NCI-H1048 (cell line): ENCODE data around the gene KRTAP13-4.
A peak's percentile ranks its signal among the peaks of the same experiment; 100 is the strongest.

Experiments
- DNase-seq: peaks from one replicate; lab custom pipeline; 2025; lab: John Stamatoyannopoulos, UW

Gene KRTAP13-4, protein sequence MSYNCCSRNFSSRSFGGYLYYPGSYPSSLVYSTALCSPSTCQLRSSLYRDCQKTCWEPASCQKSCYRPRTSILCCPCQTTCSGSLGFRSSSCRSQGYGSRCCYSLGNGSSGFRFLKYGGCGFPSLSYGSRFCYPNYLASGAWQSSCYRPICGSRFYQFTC

DNA sequence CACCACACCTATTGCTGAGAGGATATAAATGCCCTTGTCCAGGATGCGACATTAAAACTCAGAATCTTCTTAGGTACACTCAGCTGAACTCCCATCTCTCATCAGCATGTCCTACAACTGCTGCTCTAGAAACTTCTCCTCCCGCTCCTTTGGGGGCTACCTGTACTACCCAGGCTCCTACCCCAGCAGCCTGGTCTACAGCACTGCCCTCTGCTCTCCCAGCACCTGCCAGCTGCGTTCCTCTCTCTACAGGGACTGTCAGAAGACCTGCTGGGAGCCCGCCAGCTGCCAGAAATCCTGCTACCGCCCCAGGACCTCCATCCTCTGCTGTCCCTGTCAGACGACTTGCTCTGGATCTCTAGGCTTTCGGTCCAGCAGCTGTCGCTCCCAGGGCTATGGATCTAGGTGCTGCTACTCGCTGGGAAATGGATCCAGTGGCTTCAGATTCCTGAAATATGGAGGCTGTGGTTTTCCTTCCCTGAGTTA is at the start of gene KRTAP13-4:
Gene KRTAP13-4 (plus strand): TSS at position 51 of the 486 bp plus-strand sequence. CDS start 56 bp downstream, at position 107.
- DNase-seq, result no peak

DNA sequence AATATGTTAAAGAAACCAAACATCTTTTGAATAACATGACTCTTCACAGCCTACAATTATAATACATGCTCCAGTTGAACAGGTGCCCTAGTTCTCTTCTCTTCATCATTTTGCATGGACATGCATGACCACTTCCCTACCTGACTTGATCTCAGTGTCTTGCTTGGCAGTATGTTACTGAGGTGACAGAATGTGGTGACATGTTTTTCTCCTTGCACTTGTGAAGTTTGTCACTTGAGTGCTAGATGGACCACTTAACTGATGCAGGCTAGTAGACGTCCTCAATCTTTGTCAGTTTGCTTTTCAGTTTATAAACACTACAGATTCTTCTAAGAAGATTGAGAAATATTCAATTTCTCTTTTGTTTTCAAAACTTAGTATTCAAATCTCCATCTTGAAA is 47.8 kb upstream of the KRTAP13-4 start:
- no peak for DNase-seq

DNA sequence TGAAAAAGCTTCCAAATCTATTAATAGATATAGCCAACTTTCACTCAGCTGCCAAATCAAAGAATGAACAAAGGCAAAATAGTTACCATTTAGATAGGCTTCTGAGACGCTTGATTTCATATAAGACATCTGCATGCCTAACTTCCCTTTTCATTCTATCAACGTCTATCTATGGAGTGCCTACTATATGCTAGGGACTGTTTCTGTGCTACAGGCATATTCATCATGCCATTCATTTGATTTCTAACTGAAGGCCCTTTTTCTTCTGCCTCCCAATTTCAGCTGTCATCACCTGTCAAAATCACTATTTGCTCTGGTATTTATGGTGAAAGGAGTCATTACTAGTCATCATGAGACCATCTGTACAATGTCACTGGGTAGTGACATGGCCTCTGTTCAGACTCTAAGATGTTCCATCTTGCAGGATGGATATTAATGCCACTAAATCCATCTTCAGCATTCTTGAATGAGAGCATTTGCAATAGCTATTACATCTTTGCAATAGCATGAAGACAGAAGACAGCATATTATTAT is 38.5 kb upstream of the KRTAP13-4 start:
- DNase-seq, result no peak

DNA sequence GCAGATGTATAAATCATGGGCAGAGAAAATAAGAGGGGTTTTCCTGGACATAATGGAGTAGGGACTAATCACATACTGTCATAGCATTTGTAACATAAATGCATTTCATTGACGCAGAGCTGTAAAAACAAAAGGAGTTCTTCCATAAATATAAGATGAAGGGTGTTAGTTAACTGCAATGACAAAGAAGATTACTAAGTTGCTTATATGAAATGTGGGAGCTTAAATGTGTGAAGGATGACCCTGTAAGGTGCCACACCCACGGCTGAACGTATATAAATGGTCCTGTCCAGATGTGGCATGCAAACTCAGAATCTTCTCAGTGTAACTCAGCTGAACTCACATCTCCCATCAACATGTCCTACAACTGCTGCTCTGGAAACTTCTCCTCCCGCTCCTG is 34.3 kb upstream of the KRTAP13-4 start, which contains the start of gene KRTAP13-1:
Gene KRTAP13-1 (plus strand): TSS at position 301 of the 400 bp plus-strand sequence. CDS start 56 bp downstream, at position 357.
- no peak for DNase-seq

DNA sequence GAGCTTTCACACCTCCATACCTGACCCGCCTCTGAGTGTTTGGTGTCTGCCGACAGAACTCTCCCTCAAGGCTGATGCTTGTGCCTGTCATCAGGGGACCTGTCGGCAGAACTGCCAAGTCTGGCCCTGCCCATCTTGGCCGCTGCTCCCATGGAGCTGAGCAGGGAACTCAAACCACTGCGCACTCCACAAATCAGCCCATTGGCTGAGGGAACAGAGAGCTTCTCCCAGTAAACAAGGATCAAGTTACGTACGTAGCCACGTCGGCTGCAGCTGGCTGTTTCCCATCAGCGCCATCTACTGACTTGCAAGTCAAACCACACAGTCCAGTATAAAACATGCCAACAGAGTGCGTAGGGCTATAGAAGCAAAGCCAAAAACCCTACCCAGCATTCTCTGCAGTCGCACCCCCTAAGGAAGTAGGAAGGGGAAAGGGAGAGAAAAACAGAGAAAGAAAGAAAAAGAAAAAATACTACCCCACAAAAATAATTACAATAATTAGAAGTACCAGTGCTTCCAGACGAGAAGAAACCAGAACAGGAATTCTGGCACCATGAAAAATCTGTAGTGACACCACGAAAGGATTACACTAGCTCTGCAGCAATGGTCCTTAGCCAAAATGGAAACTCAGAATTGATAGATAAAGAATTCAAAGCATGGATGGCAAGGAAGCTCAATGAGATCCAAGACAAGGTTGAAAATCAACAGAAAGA is 21.1 kb upstream of the KRTAP13-4 start:
- peak; percentile 81 for DNase-seq

DNA sequence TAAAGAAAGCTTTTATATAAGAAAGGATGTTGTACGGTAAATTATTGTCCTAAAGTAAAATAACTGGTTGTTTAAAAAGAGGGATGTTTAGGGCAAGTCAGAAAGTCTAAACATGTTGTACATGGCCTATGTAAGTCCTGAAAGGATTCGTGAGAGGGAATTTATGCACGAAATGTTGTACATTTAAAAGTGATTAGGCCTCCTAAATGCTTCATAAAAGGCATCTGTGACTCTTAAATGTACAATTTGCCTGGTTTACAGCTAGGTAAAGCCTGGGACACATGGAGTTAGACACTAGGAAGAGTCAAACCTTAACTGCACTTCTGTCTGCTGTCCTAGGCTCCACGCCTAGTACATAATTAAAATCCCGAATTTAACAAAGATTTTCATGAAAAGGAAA is 14.0 kb upstream of the KRTAP13-4 start:
- no peak for DNase-seq

DNA sequence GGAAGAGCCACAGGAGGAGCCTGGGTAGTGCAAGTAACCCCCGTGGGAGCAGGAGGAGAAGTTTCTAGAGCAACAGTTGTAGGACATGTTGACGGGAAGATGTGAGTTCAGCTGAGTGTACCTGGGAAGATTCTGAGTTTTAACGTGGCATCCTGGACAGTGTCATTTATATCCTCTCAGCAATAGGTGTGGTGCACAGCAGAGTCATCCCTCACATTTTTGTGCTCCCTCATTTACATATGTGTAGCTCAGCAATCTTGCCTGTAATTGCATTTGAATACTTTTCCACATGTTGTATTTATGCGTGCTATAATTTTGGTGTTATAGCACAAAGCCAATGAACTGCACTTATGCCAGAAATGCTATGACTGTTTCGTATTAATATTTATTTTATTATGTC is 4.2 kb upstream of the KRTAP13-4 start, which contains the start of gene KRTAP13-3:
Gene KRTAP13-3 (minus strand): TSS at position 101 of the 400 bp plus-strand sequence. CDS start 14 bp downstream, at position 87.
- DNase-seq, result no peak

DNA sequence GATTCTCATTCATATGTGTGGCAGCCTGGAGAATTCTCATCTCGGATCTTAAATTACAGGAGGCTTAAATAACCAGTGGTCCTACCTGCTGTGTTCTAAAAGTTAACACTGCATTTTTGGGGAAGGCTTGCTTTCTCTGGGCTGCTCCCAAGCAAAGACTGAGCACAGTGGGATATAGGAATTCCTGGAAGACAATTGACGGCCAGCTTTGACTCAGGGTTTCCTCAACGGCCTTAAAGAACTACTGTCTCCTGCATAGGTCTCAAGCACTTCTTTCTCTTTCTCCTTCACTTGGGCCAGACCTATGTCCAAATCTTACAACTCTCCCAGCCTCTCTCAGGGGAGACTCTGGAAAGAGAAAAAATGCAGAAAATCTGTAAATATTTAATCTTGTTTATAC is 3.3 kb upstream of the KRTAP13-4 start:
- no peak for DNase-seq

DNA sequence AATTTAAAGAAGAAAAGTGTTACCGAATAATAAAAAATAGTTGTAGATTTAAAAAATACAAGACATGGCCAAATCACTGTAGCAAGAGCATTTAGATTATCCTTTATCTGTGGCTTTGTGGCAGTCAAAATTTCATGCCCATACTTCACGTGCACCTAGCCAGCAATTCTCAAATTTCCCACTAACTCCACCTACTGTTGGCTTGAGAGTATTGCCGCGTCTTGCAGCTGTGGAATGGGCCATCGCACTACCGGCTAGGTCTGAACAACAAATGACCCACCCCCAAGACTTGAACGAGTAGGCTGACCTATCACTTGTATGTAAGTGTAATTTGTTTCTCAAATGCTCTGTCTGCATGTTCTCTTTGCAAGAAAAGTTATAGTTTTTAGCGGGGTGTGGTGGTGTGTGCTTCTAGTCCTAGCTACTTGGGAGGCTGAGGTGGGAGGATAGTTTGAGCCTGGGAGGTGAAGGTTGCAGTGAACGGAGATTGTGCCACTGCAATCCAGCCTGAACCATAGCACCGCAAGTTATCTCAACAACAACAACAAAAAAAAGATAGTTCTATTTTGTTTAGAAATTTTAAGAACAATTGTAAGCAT is 4.1 kb downstream of the KRTAP13-4 start:
- no peak for DNase-seq

DNA sequence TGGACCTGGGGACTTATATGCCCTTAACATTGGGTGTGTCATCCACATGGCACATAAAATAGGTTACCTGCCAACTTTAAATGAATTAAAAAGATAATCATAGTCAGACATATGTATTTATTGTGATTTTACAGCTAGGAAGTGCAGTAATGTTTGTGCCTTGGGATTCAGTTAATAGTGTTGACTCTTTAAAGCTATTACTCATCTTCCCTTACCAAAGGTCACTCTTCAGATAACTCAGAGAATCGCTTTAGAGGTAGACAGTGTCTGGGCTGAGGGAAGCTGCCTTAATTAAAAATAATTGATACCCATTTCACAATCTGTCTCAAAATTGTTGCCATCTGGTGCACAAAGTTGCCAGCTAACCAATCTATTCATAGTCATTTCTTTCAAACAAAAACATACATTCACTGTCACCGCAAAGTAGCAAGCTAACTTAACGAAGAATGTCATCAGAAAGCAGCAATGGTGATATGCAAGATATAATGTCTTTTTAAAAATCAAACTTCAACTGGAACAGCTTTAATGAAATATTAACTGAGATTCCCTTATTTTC is 7.1 kb downstream of the KRTAP13-4 start:
- DNase-seq, result no peak

DNA sequence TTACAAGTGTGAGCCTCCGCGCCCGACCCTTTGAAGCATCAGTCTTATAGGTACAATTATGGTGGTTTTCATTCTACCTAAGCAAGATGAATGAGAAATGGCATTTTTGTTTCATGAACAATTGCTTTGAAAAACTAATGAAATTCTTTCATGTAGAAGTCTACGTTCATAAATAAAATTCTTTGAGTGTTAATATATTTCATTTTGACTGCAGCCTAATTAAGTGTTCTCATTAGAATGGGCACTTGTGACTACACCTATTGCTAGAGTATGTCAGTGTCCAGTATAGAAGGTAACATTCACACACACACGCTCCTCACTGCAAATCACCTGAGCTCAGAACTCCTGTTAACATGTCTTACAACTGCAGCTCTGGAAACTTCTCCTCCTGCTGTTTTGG is 10.0 kb downstream of the KRTAP13-4 start, which contains the start of gene KRTAP15-1:
Gene KRTAP15-1 (plus strand): TSS at position 301 of the 400 bp plus-strand sequence. CDS start 53 bp downstream, at position 354.
- DNase-seq, result no peak

DNA sequence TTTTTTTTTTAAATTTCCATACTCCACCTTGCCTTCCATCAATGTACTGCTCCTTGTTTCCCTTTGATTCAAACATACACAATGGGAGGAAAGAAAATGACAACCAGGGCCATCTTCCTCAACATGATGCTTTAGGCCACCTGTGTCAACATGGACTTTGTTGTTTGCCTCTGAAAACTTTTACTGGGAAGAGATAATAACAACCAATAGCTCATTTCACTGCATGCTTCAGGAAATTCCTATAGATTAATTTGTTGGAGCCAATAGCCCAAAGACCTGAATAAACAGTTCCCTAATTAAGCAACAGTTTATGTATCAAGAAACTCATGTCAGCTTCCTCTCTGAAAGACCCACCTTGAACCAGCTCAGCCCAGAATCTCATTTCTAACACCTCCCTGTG is 13.2 kb downstream of the KRTAP13-4 start:
- DNase-seq, result no peak

DNA sequence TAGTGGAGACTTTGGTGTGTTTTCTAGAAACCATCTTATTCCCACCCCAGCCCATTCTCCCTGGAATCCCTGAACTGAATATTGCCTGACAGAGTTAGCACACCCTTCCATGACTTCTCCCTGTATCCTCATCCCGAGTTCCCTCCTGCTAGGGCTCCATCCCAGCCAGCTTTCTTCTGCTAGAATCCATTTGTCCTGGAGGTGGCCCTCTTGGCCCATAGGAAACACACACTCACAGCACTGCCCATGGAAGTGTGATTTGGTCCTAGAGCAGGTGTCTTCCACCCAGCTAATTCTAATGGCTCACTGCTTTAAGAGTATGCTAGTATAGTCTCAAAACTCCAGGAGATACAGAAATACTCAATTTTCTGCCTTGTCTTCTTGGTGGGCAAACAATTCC is 14.2 kb downstream of the KRTAP13-4 start:
- DNase-seq, result no peak

DNA sequence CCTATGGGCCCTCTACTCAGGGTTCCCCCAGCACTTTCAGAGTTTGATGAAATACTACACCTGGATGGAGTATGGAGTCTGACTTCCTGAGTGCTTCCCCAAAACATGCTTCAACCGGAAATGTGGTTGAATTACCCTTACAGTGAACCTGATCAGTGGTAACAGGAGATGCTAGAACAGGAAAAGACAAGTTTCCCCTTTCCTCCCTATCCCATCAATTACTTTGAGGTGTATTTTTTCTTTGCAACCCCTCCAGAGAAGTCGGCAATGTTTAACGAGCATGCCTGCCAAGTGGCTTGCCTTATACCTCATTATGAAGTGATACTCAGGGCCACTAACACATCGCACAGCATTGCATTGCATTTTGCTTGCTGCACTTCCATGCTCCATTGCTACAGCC is 17.0 kb downstream of the KRTAP13-4 start:
- no peak for DNase-seq

DNA sequence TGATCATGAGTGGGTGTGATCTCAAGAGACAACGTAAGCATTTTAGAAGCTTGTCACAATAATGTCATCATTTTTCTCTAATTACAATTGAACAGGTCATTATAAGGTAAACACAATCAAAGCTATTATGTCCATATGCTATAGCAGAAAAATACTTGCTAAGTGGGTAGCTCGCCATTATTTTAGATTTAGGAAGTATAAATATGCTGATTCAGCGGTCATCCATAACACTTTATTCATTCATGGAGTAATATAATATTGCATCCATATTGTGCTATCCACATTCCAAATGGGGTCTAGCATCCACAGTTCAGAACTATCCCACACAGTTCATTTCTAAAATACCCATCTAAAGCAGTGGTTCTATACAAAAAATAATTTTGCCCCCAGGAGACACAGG is 18.5 kb downstream of the KRTAP13-4 start:
- DNase-seq, result no peak

DNA sequence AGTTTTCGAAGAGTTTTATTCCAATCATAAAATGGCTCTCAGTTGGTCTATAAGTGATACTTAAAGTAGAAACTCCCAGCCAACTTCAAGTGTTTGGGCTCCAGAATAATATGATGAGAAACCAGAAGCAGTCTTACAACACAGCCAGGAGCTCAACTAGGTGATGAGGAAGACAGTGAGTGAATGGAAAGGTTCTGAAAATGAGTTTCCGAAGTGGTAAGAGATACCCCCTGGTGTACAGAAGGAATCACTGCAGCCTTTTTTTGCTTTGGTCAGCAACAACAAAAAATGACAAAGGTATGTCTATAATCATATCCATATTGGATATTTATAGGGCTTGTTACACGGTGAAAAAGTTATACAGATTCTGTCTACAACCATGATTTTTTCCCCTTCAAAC is 33.7 kb downstream of the KRTAP13-4 start:
- no peak for DNase-seq

DNA sequence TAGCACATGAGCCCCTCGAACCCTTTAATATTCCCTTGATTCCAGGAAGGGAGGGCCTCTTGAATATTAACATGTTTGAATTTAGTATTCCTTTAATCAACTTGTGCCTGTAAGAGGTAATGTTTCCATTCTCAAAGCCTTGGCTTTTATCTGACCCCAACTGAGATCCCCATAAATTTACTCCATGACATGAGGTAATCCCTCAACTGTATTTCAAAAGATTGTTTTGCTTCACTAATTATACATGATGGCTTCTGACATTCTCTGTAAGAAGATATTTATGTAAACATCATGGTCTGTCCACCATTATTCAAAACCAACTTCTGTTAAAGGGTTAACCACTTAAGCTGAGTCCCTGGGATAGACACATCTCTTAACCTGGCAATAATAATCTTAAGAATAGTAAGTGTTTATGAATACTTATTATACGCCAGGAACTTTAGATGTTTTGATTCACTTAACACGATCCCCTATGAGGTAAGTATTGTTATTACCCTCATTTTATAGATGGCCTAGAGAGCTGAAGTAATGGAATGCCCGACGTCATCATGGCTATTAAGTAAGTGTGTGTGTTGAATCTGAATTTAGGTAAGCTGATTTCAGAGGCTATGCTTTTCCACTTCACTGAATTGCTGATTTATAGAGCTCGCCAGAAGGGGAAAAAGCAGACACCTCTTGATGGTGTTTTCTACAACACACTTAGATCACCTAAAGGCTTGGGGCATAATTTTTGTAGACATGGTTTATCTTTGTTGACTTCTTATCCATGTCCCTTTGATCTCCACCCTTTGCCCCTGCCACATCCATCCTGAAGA is 39.1 kb downstream of the KRTAP13-4 start:
- no peak for DNase-seq

DNA sequence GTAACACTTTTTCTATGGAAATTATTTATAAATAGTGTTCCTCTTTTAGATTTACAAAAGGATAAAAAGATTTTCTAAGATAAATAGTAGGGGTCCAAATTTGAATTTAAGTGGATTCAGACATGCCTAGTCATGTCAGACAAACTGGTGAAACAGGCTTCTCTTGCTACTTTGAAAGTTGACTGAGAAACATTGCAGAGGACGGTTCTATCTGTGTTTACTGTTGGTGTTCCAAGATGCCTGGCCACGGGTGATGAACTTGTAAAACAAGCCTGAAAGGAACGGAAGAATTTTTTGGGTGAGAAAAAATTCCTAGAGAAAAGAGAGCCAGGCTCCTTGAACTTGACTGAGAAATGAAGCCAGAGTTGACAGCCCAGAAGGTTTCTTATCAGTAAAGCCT is 48.0 kb downstream of the KRTAP13-4 start:
- DNase-seq, result no peak

DNA sequence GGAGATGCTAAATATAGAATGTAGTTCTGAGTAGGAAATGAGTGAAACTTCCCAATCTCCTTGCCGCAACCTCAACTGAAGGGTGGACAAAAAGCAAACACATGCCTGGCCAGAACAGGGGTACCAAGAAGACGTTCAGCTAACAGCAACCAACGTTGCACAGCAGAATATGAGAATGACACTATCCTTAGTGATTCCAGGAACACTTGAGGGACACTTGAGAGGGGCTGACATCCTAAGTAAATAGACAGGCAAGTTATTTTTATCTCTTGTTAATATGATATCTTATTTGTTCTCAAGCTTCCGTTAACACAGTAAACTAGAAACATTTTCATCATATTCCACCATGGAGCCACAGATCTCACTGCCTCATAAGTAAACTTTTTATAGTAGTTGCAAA is 49.2 kb downstream of the KRTAP13-4 start:
- DNase-seq, result no peak

DNA sequence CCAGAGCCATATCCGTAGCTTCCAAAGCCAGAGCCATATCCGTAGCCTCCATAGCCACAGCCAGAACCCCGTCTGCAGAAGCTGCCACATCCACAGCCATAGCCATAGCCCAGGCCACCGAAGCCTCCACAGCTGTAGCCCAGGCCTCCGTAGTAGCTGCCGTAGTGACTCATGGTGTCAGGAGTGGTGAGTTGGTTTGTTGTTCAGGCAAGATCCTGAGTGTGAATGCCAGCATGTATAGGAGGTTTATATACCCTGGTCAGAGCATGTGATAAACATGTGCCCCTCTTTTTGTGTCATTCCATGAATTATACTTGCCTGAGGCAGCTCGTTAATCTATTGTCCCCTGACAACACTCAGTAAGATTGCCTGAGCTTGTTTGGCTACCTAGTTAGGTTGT is 50.1 kb downstream of the KRTAP13-4 start, which contains the start of gene KRTAP19-1:
Gene KRTAP19-1 (minus strand): TSS at position 223 of the 400 bp plus-strand sequence. CDS start 50 bp downstream, at position 173.
- DNase-seq, result no peak
